B cell (primary cell): ENCODE data around the gene NMNAT2. TPM values are rescaled to one million over a fixed set of nuclear protein-coding genes. Genes with fewer than 3 reads are reported as not detected.

Experiments
- ATAC-seq: fragments of 200-7000 bp; cut with Tn5 transposase; one replicate; pipeline ENCODE4 v1.10.0; 2021; ENCODE audit warnings: low read depth, mild to moderate bottlenecking, moderate number of reproducible peaks, moderate library complexity
- CTCF ChIA-PET: fragments of 350-600 bp; sonication (Branson Sonifier 250); formaldehyde crosslinking; loops from one replicate; lab custom pipeline; 2021; ENCODE audit warnings: antibody characterized with exemption, inconsistent platforms; lab: Charles Lee
- POLR2A ChIA-PET: fragments of 350-600 bp; sonication (Branson Sonifier 250); formaldehyde crosslinking; loops from one replicate; lab custom pipeline; 2021; ENCODE audit warnings: antibody characterized with exemption; lab: Charles Lee
- DNase-seq: peaks from one replicate; pipeline ENCODE4 v3.0.0; 2013
- H2AFZ ChIP-seq: 2 replicates; pipeline ENCODE4 v1.6.1; 2012; ENCODE audit warnings: mild to moderate bottlenecking, low read depth, low read length; ENCODE audit not compliant: insufficient read depth, poor library complexity, severe bottlenecking
- H3K27ac ChIP-seq, 2 donors: 1 replicate in 1 of 2; 2 replicates in 1 of 2; pipeline ENCODE4 v1.5.1; 2012 to 2013; ENCODE audit warnings: low read length in 2 of 2, mild to moderate bottlenecking in 2 of 2, moderate library complexity in 1 of 2
- H3K27me3 ChIP-seq, 4 experiments: fragments of 200-600 bp in 1 of 4; sonication (generic) in 1 of 4; replicated peaks in 1 of 4; 1 replicate in 2 of 4; 2 replicates in 2 of 4; pipeline versions ENCODE4 v1.6.1 to v1.7.0; 2013 to 2016; ENCODE audit warnings: low read length in 3 of 4, mild to moderate bottlenecking in 2 of 4, mixed read lengths in 1 of 4, moderate library complexity in 1 of 4; ENCODE audit not compliant: insufficient read depth in 4 of 4, control insufficient read depth in 3 of 4; ENCODE audit errors: control extremely low read depth in 1 of 4
- H3K36me3 ChIP-seq, 2 experiments: replicated peaks in 1 of 2; 1 replicate in 1 of 2; 2 replicates in 1 of 2; pipeline versions ENCODE4 v1.6.1 to v1.7.1; 2013; ENCODE audit warnings: low read length in 1 of 2; ENCODE audit not compliant: insufficient read depth in 2 of 2, control insufficient read depth in 1 of 2; ENCODE audit errors: control extremely low read depth in 1 of 2, extremely low read depth in 1 of 2
- H3K4me1 ChIP-seq, 2 donors: fragments of 200-600 bp in 1 of 2; sonication (generic) in 1 of 2; 1 replicate in 1 of 2; 2 replicates in 1 of 2; pipeline versions ENCODE4 v1.5.1 to v1.6.1; 2013 to 2017; ENCODE audit warnings: low read length in 2 of 2; ENCODE audit not compliant: control insufficient read depth in 2 of 2, insufficient read depth in 2 of 2
- H3K4me2 ChIP-seq: replicated peaks from 2 replicates; pipeline ENCODE3; 2012; ENCODE audit warnings: mild to moderate bottlenecking, low read depth, low read length; ENCODE audit not compliant: poor library complexity, severe bottlenecking
- H3K4me3 ChIP-seq, 5 experiments: fragments of 200-600 bp in 1 of 5; sonication (generic) in 1 of 5; 1 replicate in 3 of 5; 2 replicates in 2 of 5; pipeline versions ENCODE4 v1.5.1 to v1.7.0; 2011 to 2016; ENCODE audit warnings: low read length in 4 of 5, mild to moderate bottlenecking in 4 of 5, low read depth in 2 of 5, control low read depth in 1 of 5, moderate library complexity in 1 of 5; ENCODE audit not compliant: insufficient read depth in 1 of 5; ENCODE audit errors: control extremely low read depth in 1 of 5, extremely low read depth in 1 of 5
- H3K79me2 ChIP-seq: fragments of 200-600 bp; sonication (generic); one replicate; pipeline ENCODE4 v1.6.0; 2016; ENCODE audit warnings: low read length; ENCODE audit not compliant: control insufficient read depth, insufficient read depth
- H3K9ac ChIP-seq: fragments of 200-600 bp; sonication (generic); 2 replicates; pipeline ENCODE4 v1.6.1; 2017; ENCODE audit warnings: mild to moderate bottlenecking, low read length, moderate library complexity
- H3K9me3 ChIP-seq, 3 donors: one replicate each; pipeline versions ENCODE4 v1.6.1 to v1.7.1; 2013; ENCODE audit warnings: low read length in 2 of 3; ENCODE audit not compliant: control insufficient read depth in 2 of 3, insufficient read depth in 1 of 3; ENCODE audit errors: control extremely low read depth in 1 of 3
- H4K20me1 ChIP-seq: 2 replicates; pipeline ENCODE4 v1.6.0; 2012; ENCODE audit warnings: mild to moderate bottlenecking, low read length; ENCODE audit not compliant: insufficient read depth, control insufficient read depth, poor library complexity, severe bottlenecking
- H3K27ac Mint-ChIP-seq: one replicate; pipeline ENCODE4 v1.8.0; 2021; ENCODE audit warnings: mixed read lengths
- H3K27me3 Mint-ChIP-seq: one replicate; pipeline ENCODE4 v1.8.0; 2021; ENCODE audit warnings: mixed read lengths
- H3K4me1 Mint-ChIP-seq: one replicate; pipeline ENCODE4 v1.8.0; 2021; ENCODE audit warnings: mixed read lengths
- H3K4me3 Mint-ChIP-seq: one replicate; pipeline ENCODE4 v1.8.0; 2021; ENCODE audit warnings: mixed read lengths
- H3K9me3 Mint-ChIP-seq: one replicate; pipeline ENCODE4 v1.8.0; 2022; ENCODE audit warnings: mixed read lengths; ENCODE audit not compliant: insufficient read depth
- CTCF ChIP-seq: fragments of 200-600 bp; IDR thresholded peaks from one replicate; pipeline ENCODE4 v1.8.0; 2022; ENCODE audit warnings: antibody characterized with exemption, mild to moderate bottlenecking
- EZH2 ChIP-seq: IDR thresholded peaks from 2 replicates; pipeline ENCODE4 v1.6.1; 2012; ENCODE audit warnings: borderline replicate concordance, low read depth, mild to moderate bottlenecking, moderate library complexity, low read length; ENCODE audit not compliant: insufficient read depth, poor library complexity, severe bottlenecking
- WGBS: methylation state at CpG from one replicate; pipeline ENCODE4 v1.1.5; 2013; ENCODE audit warnings: missing lambda C conversion rate; ENCODE audit not compliant: insufficient coverage; 5-methylcytosine and 5-hydroxymethylcytosine counted together
- intact Hi-C: fragments of 100-400 bp; cut with micrococcal nuclease; formaldehyde crosslinking; loops from one replicate; pipeline ENCODE4 v1.10.0; 2022
- polyA plus RNA-seq: library from polyadenylated mRNA; depleted of rRNA; stranded (reverse); fragments of >200 nt; gene quantifications from 2 replicates; pipeline ENCODE4 v1.2.3, GENCODE V29; 2012
- total RNA-seq, 2 donors: library from RNA; stranded (reverse); fragments of 120-200 nt in 1 of 2; gene quantifications; 1 replicate in 1 of 2; 2 replicates in 1 of 2; pipeline versions ENCODE4 v1.2.3 to v1.2.4, GENCODE V29; 2013 to 2022

The NMNAT2 gene
- total and polyA plus RNA-seq, 2 donors (not counting 1 experiment from before 2014, with no cell fraction given) = not detected

DNA sequence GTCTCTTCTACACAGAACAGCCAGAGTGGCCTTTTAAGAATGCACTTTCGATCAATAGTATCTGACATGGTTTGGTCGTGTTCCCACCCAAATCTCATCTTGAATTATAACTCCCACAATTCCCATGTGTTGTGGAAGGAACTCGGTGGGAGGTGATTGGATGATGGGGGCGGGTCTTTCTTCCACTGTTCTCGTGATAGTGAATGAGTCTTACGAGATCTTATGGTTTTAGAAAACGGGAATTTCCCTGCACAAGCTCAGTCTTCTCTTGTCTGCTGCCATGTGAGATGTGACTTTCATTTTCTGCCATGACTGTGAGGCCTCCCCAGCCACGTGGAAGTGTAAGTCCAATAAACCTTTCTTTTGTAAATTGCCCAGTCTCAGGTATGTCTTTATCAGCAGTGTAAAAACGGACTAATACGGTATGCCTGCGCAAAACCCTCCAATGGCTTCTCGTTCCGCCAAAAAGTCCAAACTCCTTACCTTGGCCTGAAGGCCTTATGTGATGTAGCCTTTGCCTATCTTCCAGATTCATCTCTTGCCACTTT, 31.1 kb upstream of the NMNAT2 start:
- POLR2A ChIA-PET = no interaction called here

GRCh38 chr1:183444243-183444642, 26.1 kb upstream of the NMNAT2 start:
- no peak for DNase-seq
- intact Hi-C loops = no loop called here
- no CpG with 5 or more reads among the region's 3 CpGs for WGBS
- no peak overlapping the region for H2AFZ ChIP-seq
- H3K4me1 Mint-ChIP-seq = no peaks in the 10 kb centered on the region
- ATAC-seq = no peak
- no peak overlapping the region for H3K27ac Mint-ChIP-seq
- no peak overlapping the region for H3K4me3 ChIP-seq
- H4K20me1 ChIP-seq = no peaks in the 10 kb centered on the region
- H3K4me2 ChIP-seq = no peak overlapping the region
- no peaks in the 10 kb centered on the region for H3K4me1 ChIP-seq
- H3K4me3 Mint-ChIP-seq = no peak overlapping the region
- H3K9me3 ChIP-seq = no peaks in the 10 kb centered on the region
- ChIA-PET POLR2A (no interaction called here), CTCF (no interaction called here)
- H3K36me3 ChIP-seq = no peaks in the 10 kb centered on the region
- peaks cover 0 to 4% (median 0%) of the 10 kb centered on the region in 4 experiments for H3K27me3 ChIP-seq
- H3K27ac ChIP-seq = no peak overlapping the region
- TF ChIP-seq EZH2 = no peak
- TF ChIP-seq CTCF = no peak
- no peak overlapping the region for H3K9ac ChIP-seq
- peaks cover 3% of the 10 kb centered on the region for H3K27me3 Mint-ChIP-seq
- no peaks in the 10 kb centered on the region for H3K9me3 Mint-ChIP-seq
- H3K79me2 ChIP-seq = no peaks in the 10 kb centered on the region

More for the DNA sequence above, 31.1 kb upstream of the NMNAT2 start:
- Histone ChIP-seq H4K20me1 (no peaks in the 10 kb centered on the region), H3K27ac (no peak overlapping the region), H3K27me3 (peaks cover 0 to 7% (median 1%) of the 10 kb centered on the region in 4 experiments), H3K79me2 (no peaks in the 10 kb centered on the region), H3K4me2 (no peak overlapping the region), H3K4me1 (no peaks in the 10 kb centered on the region), H3K4me3 (no peak overlapping the region), H2AFZ (no peak overlapping the region), H3K9me3 (no peaks in the 10 kb centered on the region), H3K9ac (no peak overlapping the region), H3K36me3 (no peaks in the 10 kb centered on the region)
- Mint-ChIP-seq H3K27me3 (peaks cover 6% of the 10 kb centered on the region), H3K27ac (no peak overlapping the region), H3K4me3 (no peak overlapping the region), H3K4me1 (no peaks in the 10 kb centered on the region), H3K9me3 (no peaks in the 10 kb centered on the region)
- no peak for DNase-seq
- TF ChIP-seq CTCF (no peak), EZH2 (no peak)
- no peak for ATAC-seq
- CTCF ChIA-PET = no interaction called here
- WGBS = 86% methylated on average over 9 of the region's 13 CpGs
- intact Hi-C loops = no loop called here
